Measurements from ENCODE around the gene FLRT1.

The FLRT1 gene

GRCh38 chr11:64084951-64085710 is 49.4 kb downstream of the FLRT1 start:
- no peak overlapping the region for H3K4me3 ChIP-seq (ENCODE audit: low read length)
- no peaks in the 10 kb centered on the region for H3F3A ChIP-seq (ENCODE audit: insufficient read depth, low read length)
- no peaks in the 10 kb centered on the region for H3K4me1 ChIP-seq (ENCODE audit: low read length)
- no peaks in the 10 kb centered on the region for H3K79me2 ChIP-seq (ENCODE audit: low read length)
- no peak overlapping the region for H3K4me2 ChIP-seq (ENCODE audit: low read depth, low read length)
- TF ChIP-seq EZH2phosphoT487 (IDR thresholded peaks at IDR 0.05; ENCODE audit: low read length) (no peak), CTCF (IDR thresholded peaks at IDR 0.05; ENCODE audit: low read length) (no peak), EZH2 (optimal IDR thresholded peaks at IDR 0.05; ENCODE audit: low read depth, low read length) (no peak)
- H3K9me2 ChIP-seq (replicated peaks; ENCODE audit: insufficient read depth, low read length) = no peaks in the 10 kb centered on the region
- no peak overlapping the region for H3K9ac ChIP-seq (ENCODE audit: low read length)
- no peak overlapping the region for H2AFZ ChIP-seq (ENCODE audit: low read length)
- no peak overlapping the region for H3K27ac ChIP-seq (ENCODE audit: low read length)
- H4K20me1 ChIP-seq (ENCODE audit: insufficient read depth, low read length) = no peaks in the 10 kb centered on the region
- no peak for DNase-seq
- no peaks in the 10 kb centered on the region for H3K27me3 ChIP-seq (replicated peaks; ENCODE audit: insufficient read depth, low read length)
- no peaks in the 10 kb centered on the region for H3K9me3 ChIP-seq (replicated peaks; ENCODE audit: insufficient read depth, low read length)
- H3K36me3 ChIP-seq (replicated peaks; ENCODE audit: insufficient read depth, low read length) = no peaks in the 10 kb centered on the region
